ENCODE results near the gene SYT3.
"Not testable (repeated sequence)": the region's sequence is repeated elsewhere in the genome, so short reads cannot be mapped to it uniquely, and the experiment has no call there.

Gene SYT3

GRCh38 chr19:50602935-50603334 is 36.7 kb downstream of the SYT3 start:
- DNase-seq (ENCODE audit: low spot score), result no peak

- DNase-seq (ENCODE audit: low spot score), result no peak
Observed at GRCh38 chr19:50602496-50602895, 37.2 kb downstream of the SYT3 start.

DNA sequence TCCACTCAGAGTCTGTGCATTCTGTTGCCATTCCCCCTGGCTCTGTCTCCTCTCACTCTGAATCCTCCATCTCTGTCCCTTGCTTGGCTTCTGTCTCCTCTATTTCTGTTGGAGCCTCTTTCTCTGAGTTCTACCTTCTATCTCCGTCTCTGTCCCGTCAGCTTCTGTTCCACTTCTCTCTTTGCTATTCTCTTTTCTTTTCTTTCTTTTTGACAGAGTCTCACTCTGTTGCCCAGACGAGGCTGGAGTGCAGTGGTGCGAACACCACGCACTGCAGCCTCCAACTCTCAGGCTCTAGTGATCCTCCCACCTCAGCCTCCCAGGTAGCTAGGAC is 37.6 kb downstream of the SYT3 start:
- DNase-seq (ENCODE audit: low spot score), result no peak

DNA sequence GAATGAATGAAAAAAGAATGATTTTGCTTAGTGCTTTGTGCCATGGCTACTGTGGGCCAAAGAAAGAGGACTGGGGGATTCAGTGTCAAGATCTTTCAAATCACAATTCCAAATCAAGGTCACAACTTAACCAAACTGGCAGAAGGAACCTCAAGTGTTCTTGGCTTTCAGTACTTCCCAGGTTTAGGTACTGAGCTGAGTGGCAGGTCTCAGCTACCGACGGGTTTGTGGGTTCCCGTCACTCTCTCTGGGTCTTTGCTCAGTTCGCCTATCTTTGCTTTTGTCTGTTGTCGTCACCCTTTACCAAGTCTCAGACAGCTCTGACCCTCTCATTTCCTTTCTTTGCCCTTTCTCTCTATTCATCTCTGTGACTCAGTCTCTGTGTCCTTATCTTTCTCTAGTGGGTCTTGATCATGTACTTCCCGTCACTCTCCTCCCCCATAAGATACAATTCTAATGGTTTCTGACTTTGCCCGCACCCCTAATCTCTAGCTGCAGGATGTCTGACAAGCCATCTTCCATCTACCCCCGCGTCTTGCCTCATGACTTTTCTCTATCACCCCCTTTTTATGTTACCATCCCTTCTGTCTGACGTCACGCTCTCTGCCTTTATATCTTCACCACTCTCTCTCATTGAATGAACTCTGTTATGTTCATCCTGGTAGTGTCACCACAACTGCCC is 38.1 kb downstream of the SYT3 start:
- DNase-seq (ENCODE audit: low spot score), result no peak

DNA sequence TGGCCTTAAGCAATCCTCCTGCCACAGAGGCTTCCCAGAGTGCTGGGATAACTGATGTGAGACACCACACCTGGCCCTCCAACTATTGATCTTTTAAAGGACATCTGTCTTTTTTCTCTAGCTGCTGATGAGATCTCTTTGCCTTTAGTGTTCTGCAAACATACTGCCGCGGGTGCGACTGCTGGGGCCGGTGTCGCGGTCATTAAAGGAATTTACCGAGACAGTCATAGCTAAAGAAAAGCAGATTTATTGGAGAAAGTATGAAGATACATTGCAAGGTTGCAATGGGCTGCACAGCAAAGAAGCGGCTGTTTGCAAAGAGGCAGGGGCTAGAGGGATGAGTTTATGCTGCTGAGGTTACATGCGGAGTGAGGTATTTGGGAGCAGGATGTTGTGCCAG is 40.3 kb downstream of the SYT3 start:
- DNase-seq (ENCODE audit: low spot score), result no peak

DNA sequence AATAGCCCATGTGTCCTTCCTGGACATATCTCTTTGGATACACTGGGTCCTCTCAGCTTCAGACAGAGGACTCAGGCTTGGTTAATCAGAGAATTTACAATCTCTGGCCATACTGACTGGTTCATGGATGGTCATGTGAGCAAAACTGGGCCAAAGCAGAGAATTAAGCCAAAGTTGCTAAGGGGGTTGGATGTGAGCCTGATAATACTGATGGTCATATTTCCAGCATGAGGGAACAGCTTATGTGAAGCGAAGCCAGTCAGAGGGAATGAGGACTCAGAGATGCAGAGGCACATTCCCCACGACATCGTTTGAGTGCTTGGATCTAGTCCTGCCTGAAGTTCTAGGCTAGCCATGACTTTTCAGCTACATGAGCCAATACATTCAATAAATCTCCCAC is 49.5 kb downstream of the SYT3 start:
- no peak for DNase-seq (ENCODE audit: low spot score)

GRCh38 chr19:50581795-50582660 is 57.7 kb downstream of the SYT3 start:
- not testable (repeated sequence) for DNase-seq (ENCODE audit: low spot score)

DNA sequence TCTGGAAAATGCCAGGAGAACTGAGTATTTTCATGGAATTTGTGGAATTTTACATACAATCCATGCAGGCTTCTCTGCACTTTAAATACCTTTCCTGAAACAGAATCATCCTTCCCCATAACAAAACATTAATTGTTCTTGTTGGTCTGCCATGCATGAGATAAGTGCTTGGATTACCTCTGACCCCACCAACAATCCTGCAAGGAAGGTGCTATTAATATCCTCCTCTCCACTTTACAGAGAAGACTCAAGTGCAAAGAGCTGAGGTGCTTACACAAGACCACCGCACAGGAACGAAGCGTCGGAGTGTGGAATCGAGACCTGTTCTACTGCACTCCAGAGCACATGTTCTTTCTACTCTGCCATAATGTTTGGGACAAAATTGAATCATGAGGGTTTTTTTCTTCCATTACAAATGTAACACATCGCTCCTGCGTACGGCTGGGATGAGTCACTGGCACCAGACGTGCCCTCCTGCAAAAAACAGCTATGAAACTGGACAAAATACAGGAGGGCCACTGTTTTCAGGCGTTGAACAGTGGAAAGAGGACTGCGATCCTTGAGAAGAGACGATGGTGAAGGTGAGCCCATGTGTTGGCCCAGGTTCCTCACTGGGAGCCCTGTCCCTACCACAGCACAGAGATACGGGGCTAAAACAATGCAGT is 58.6 kb downstream of the SYT3 start:
- no peak for DNase-seq (ENCODE audit: low spot score)

GRCh38 chr19:50580240-50580639 is 59.4 kb downstream of the SYT3 start:
- DNase-seq (ENCODE audit: low spot score), result no peak

DNA sequence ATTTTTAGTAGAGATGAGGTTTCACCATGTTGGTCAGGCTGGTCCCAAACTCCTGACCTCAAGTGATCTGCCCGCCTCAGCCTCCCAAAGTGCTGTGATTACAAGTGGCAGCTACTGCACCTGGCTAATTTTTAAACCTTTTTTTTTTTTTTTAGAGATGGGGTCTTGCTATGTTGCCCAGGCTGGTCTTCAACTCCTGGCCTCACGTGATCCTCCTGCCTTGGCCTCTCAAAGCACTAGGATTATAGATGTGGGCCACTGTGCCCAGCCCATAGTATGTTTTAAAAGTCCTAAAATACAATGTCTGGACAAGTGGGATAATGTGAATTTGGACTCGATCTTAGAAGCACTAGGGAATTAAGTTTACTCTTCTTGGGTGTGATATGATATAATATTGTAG is 62.9 kb downstream of the SYT3 start:
- not testable (repeated sequence) for DNase-seq (ENCODE audit: low spot score)

DNA sequence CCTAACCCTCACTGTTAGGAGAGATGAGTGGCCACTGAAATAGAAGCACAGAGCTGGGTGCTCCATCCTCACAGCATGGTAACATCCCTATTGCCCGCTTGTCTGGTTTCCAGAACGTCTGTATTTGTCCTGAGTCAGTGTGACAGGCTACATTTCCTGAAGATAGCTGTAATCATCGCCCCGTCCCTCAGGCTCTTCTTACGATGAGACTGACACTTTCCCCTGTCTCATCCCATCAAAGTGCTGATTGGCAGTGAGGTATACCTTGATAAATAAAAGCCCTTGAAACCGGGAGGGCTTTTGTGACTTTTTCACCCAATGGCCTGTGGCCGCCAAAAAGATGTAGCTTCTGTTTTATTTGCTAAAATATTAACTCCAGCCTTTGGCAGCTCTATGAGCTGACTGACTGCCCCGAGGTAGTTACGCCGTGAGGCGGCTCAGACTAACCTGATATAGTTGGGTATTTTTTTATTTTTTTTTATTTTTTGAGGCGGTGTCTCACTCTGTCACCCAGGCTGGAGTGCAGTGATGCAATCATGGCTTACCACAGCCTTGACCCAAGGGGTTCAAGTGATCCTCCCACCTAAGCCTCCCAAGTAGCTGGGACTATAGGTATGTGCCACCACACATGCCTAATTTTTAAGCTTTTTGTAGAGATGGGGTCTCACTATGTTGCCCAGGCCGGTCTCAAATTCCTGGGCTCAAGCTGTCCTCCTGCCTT is 65.8 kb downstream of the SYT3 start:
- DNase-seq (ENCODE audit: low spot score), result no peak

All from AG08395 (cell line).